Stimulated activated CD8-positive, alpha-beta memory T cell treated with anti-CD3 and anti-CD28 coated beads, Interleukin-4, amount 100 ng/mL, for 1 hour (primary cell): ENCODE measurements around the gene C17orf107.

Source experiments
- DNase-seq, 2 donors: peaks; one replicate each; pipeline ENCODE4 v3.0.0-alpha.2; 2020; ENCODE audit warnings: low read depth in 2 of 2, low spot score in 1 of 2

C17orf107 gene

GRCh38 chr17:4872786-4873185 is 26.6 kb upstream of the C17orf107 start:
- DNase-seq = no peak

DNA sequence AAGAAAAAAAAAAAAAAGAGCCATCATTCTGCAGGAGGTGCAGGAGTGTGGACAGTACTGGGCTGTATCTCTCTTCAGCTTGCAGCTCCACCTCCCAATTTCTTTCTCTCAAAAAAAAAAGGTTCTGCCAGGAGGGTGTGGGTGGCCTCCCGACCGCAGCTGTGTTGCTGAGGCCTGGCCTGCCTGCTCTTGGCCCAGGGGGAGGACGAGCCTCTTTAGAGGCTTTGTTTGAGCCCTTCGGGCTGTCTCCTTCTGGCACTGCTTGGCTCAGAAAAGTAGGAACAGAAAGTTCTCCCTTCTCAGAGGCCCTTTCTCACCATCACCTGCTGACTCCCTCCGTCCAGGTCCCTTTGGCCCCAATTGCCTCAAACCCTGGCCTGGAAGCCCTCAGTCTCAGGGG is 22.2 kb upstream of the C17orf107 start:
- no peak for DNase-seq

DNA sequence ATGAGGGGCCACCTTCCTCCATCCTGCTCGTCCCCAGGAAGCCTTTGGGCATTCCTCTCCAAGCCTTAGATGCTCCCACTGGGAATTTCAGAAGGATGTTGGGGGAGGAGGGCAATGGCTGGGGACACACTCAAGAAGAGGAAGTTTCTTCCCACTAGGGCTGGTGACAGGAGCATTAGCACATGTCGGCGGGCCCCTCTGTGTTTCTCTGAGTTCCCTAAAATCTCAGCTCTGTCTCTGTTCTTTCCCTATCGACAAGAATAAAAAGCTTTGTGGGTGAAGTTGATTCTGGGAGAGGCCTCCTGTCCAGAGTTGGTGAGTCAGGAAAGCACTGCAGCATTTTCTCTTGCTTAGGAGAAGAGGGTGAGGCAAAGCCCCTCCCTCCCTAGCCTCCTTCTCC is 19.7 kb upstream of the C17orf107 start:
- no peak for DNase-seq

GRCh38 chr17:4880857-4881256 is 18.5 kb upstream of the C17orf107 start:
- no peak for DNase-seq

- DNase-seq = peak in 1 of 2 donors; percentile 52
Measured at GRCh38 chr17:4881761-4882555, 17.4 kb upstream of the C17orf107 start.

- no peak for DNase-seq
Measured at GRCh38 chr17:4884489-4884888, 14.8 kb upstream of the C17orf107 start.

DNA sequence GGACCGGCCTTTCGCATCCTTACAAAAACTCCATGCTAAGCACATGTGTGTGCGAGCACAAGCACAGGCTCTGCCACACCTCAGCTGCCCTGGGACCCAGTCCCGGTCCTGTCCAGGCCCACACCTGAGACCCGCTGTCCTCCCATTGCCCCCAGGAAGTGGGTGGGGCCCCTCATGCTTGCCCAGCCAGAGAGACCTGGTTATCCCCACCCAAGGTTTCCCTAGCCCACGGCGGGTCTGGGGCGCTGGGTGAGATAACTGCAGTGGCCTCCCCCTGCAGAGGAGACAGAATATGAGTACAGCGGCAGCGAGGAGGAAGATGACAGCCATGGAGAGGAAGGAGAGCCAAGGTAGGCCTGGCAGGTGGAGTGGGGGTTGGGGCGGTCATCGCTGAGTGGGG is 12.5 kb upstream of the C17orf107 start:
- DNase-seq = no peak

DNA sequence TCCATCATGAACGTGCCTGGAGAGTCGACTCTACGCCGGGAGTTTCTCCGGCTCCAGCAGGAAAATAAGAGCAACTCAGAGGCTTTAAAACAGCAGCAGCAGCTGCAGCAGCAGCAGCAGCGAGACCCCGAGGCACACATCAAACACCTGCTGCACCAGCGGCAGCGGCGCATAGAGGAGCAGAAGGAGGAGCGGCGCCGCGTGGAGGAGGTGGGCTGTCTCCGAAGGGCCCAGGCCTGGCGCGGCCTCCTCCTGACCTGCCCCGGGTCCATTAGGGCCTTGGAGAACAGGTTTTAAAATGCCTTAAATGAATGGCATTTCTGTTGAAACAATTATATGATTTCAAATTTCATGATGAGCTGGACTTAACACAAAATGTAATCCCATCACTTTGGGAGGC is 11.8 kb upstream of the C17orf107 start:
- DNase-seq = no peak

- no peak for DNase-seq
Measured at GRCh38 chr17:4891411-4892410, 7.6 kb upstream of the C17orf107 start.

- DNase-seq = no peak
Measured at GRCh38 chr17:4892499-4893221, 6.7 kb upstream of the C17orf107 start.

GRCh38 chr17:4893272-4893671 is 6.1 kb upstream of the C17orf107 start:
- no peak for DNase-seq

DNA sequence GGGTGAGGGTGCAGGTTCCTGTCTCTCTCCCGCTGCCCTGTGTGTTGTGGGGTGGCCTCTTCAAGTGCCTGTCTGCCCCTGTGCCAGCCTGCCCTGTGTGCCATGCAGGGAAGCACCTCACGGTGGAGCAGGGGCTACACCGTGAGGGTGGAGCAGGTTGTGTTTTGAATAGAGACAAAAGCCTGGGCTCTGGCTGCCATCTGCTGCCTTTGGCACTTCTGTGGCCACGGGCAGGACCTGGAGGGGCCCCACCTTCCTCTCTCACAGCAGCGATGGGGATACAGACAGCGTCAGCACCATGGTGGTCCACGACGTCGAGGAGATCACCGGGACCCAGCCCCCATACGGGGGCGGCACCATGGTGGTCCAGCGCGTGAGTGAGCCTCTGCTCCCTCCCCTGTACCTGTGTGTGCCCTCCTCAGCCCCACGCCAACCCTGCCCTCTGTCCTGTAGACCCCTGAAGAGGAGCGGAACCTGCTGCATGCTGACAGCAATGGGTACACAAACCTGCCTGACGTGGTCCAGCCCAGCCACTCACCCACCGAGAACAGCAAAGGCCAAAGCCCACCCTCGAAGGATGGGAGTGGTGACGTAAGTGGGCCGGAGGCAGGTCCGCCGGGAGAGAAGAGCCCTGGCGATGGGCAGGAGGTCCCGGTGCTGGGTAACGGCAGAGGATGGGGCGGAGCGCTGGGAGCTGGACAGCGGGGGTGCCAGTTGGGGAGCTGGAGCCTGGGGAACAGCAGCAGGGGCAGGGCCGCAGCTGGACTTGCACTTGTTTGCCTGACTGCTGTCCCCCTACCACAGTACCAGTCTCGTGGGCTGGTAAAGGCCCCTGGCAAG is 5.4 kb upstream of the C17orf107 start:
- DNase-seq = no peak

DNA sequence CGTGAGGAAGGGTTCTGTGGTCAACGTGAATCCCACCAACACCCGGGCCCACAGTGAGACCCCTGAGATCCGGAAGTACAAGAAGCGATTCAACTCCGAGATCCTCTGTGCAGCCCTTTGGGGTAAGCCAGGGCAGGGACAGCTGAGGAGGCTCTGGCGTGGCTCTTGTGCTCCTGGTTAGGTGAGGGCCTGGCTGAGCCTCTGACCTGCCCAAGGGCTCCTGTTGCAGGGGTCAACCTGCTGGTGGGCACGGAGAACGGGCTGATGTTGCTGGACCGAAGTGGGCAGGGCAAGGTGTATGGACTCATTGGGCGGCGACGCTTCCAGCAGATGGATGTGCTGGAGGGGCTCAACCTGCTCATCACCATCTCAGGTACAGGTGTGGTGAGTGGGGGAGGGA is 4.2 kb upstream of the C17orf107 start:
- no peak for DNase-seq

DNA sequence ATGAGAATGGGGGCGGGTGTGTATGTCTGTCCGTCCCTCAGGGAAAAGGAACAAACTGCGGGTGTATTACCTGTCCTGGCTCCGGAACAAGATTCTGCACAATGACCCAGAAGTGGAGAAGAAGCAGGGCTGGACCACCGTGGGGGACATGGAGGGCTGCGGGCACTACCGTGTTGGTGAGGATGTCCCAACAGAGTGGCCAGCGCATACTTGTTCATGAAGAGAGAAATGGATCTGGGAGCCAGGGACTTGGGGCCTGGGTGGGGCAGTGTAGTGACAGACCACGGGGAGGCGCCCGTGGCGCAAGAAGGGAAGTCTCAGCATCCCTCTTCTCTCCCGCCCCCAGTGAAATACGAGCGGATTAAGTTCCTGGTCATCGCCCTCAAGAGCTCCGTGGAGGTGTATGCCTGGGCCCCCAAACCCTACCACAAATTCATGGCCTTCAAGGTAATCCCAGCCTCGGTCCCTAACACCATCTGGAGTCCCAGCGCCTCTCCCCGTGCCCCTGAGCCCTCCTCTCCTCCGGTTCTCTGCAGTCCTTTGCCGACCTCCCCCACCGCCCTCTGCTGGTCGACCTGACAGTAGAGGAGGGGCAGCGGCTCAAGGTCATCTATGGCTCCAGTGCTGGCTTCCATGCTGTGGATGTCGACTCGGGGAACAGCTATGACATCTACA is 3.5 kb upstream of the C17orf107 start:
- DNase-seq = no peak

- no peak for DNase-seq
Measured at GRCh38 chr17:4896332-4897197, 2.8 kb upstream of the C17orf107 start.

- DNase-seq = no peak
Measured at GRCh38 chr17:4897198-4897687, 2.1 kb upstream of the C17orf107 start.

DNA sequence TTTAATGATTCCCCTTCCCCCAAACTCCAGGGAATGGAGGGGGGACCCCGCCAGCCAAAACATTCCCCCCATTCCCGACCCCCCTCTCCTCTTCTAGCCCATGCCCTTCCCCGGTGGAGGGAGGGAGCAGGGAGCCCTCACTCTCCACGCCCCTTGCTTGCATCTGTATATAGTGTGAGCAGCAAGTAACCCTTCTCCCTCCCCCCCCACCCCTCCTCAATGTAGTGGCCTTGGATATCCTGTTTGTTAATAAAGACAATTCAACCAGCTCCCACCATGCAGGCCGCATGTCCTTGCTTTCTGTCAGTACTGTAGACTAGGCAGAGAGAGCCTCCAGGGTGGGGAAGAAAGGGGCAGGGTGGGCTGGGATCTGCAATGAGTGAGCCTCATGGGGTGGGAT is 1.6 kb upstream of the C17orf107 start:
- DNase-seq = no peak

DNA sequence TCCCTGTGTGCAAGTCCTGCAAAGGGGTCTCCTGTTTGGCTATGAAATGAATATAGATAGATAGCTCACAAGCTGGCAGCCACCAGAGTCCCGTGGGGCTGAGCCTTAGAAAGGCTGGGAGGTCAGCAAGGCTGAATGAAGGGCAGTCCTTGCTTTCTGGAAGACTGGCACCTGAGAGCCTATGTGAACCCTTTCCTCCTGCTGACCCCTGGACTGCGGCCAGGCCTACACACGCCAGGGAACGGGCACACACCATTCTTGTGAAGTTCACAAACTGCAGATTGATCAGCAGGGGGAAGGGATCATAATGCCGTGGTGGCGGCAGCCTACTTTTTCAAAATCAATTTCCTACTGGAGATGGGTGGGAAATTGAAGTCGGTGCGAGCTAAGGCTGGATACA is 985 bp upstream of the C17orf107 start:
- DNase-seq = no peak

- no peak for DNase-seq
Measured at GRCh38 chr17:4898927-4899326, 409 bp upstream of the C17orf107 start.
